ENCODE data around the gene ZNF597. TPM values are rescaled to one million over a fixed set of nuclear protein-coding genes. Genes with fewer than 3 reads are reported as not detected.

ZNF597 gene
- polyA plus RNA-seq, 4 donors = 0.45 to 3.8 (median 0.88) TPM

DNA sequence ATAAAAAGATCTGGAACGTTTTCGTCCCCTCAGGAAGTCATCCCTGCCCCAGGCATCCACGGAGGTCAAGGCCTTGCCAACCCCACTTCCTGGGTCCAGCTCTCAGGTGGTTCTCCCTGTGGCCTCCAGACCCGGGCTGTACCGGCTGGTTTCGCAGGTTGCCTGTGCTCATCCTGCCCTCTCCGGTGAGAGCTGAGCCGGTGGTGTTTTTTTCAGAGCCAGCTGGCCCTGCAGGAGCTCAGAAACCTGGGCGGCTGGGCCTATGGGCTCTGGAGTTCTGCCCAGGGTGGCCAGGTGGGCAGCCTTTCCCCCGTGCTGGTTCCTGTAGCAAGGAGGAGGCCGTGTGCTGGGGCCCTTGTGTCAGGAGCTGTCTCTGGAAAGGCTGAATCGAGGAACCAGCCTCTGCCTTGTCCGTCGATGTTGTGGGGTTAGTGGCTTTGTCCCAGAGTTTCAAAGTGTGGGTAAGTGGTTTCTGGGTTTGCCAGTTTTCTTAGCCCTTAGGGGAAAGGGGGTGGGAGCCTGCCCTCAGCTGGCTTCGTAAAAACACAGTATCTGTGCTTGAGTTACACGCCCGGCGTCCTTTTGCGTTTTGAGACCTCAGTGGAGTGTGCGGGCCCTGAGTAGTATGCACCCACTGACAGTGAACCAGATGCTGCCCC lies 28.3 kb upstream of the ZNF597 start:
- no peak for FAIRE-seq

DNA sequence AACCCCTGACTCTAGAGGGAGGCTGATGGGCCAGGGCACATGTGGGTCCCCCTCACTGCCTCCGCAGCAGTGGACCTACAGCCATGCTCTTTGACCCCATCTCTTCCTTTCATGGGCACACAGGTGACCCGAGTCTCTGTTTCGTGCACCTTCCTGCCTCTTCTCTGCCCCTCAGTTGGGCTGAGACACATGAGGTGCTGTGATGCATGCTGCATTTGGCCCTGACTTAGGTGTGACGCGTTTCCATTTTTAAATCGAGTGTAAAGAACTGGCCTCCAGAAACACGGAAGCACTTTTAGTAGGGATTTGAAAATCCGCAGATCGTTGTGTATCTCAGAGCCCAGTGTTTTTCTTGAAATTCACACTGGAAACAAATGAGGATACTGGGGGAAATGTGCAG lies 27.4 kb upstream of the ZNF597 start:
- H3K27me3 ChIP-seq (ENCODE audit: control insufficient read depth in 3 of 3, insufficient read depth in 3 of 3, low read length in 3 of 3) = no peaks in the 10 kb centered on the region
- H3K9me3 ChIP-seq (ENCODE audit: control insufficient read depth in 2 of 2, insufficient read depth in 1 of 2, low read depth in 1 of 2, low read length in 1 of 2) = no peaks in the 10 kb centered on the region
- no peak overlapping the region for H3K27ac ChIP-seq (ENCODE audit: low read depth in 1 of 3, low read length in 2 of 3)
- no peak overlapping the region for H3K4me3 ChIP-seq (ENCODE audit: low read depth in 1 of 3, low read length in 3 of 3)
- FAIRE-seq (no peak), DNase-seq (no peak)
- H3K36me3 ChIP-seq (ENCODE audit: control insufficient read depth in 3 of 3, insufficient read depth in 2 of 3, low read depth in 1 of 3, low read length in 3 of 3) = peaks cover 0 to 75% (median 2%) of the 10 kb centered on the region in 3 donors
- WGBS, 3 donors = 84 to 98% (median 87%) methylated on average over 9 of the region's 9 CpGs
- H3K4me1 ChIP-seq (ENCODE audit: control insufficient read depth in 3 of 3, insufficient read depth in 2 of 3, low read depth in 1 of 3, low read length in 2 of 3) = peaks cover 0 to 6% (median 3%) of the 10 kb centered on the region in 3 donors

More for the DNA sequence above, 28.3 kb upstream of the ZNF597 start:
- H3K27me3 ChIP-seq (ENCODE audit: control insufficient read depth in 3 of 3, insufficient read depth in 3 of 3, low read length in 3 of 3) = no peaks in the 10 kb centered on the region
- no peak overlapping the region for H3K27ac ChIP-seq (ENCODE audit: low read depth in 1 of 3, low read length in 2 of 3)
- no peak for DNase-seq
- H3K9me3 ChIP-seq (ENCODE audit: control insufficient read depth in 2 of 2, insufficient read depth in 1 of 2, low read depth in 1 of 2, low read length in 1 of 2) = no peaks in the 10 kb centered on the region
- peaks cover 0 to 72% (median 3%) of the 10 kb centered on the region in 3 donors for H3K36me3 ChIP-seq (ENCODE audit: control insufficient read depth in 3 of 3, insufficient read depth in 2 of 3, low read depth in 1 of 3, low read length in 3 of 3)
- 91 to 92% (median 91%) methylated on average over 20 of the region's 20 CpGs for WGBS, 3 donors
- H3K4me3 ChIP-seq (ENCODE audit: low read depth in 1 of 3, low read length in 3 of 3) = no peak overlapping the region
- H3K4me1 ChIP-seq (ENCODE audit: control insufficient read depth in 3 of 3, insufficient read depth in 2 of 3, low read depth in 1 of 3, low read length in 2 of 3) = peaks cover 0 to 8% (median 3%) of the 10 kb centered on the region in 3 donors

DNA sequence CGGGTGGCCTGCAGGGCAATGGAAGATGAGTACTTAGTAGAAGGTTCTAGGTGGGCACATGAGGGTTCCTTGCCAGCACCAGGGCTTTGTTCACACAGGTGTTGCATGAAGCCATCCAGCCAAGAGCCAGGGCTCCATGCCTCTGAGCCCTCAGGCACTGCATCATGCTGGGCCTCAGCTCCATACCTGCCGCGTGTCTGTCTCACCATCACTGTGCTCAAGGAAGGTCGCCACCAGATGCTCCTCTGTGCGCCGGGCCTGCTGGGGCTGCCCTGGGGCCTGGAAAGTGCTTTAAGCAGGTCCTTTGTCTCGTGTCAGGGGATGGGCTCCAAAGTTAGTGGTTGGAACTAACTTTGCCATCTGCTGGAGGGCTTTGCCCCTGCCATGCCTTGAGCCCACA lies 26.4 kb upstream of the ZNF597 start:
- WGBS, 3 donors = 86 to 91% (median 91%) methylated on average over 7 of the region's 7 CpGs
- DNase-seq (no peak), FAIRE-seq (no peak)
- Histone ChIP-seq H3K27me3 (ENCODE audit: control insufficient read depth in 3 of 3, insufficient read depth in 3 of 3, low read length in 3 of 3) (no peaks in the 10 kb centered on the region), H3K4me3 (ENCODE audit: low read depth in 1 of 3, low read length in 3 of 3) (no peak overlapping the region), H3K27ac (ENCODE audit: low read depth in 1 of 3, low read length in 2 of 3) (no peak overlapping the region), H3K9me3 (ENCODE audit: control insufficient read depth in 2 of 2, insufficient read depth in 1 of 2, low read depth in 1 of 2, low read length in 1 of 2) (no peaks in the 10 kb centered on the region), H3K36me3 (ENCODE audit: control insufficient read depth in 3 of 3, insufficient read depth in 2 of 3, low read depth in 1 of 3, low read length in 3 of 3) (peaks cover 0 to 76% (median 2%) of the 10 kb centered on the region in 3 donors), H3K4me1 (ENCODE audit: control insufficient read depth in 3 of 3, insufficient read depth in 2 of 3, low read depth in 1 of 3, low read length in 2 of 3) (no peaks in the 10 kb centered on the region)

- Histone ChIP-seq H3K36me3 (ENCODE audit: control insufficient read depth in 3 of 3, insufficient read depth in 2 of 3, low read depth in 1 of 3, low read length in 3 of 3) (peaks cover 0 to 68% (median 2%) of the 10 kb centered on the region in 3 donors), H3K9me3 (ENCODE audit: control insufficient read depth in 2 of 2, insufficient read depth in 1 of 2, low read depth in 1 of 2, low read length in 1 of 2) (no peaks in the 10 kb centered on the region), H3K27me3 (ENCODE audit: control insufficient read depth in 3 of 3, insufficient read depth in 3 of 3, low read length in 3 of 3) (no peaks in the 10 kb centered on the region), H3K4me3 (ENCODE audit: low read depth in 1 of 3, low read length in 3 of 3) (no peak overlapping the region), H3K27ac (ENCODE audit: low read depth in 1 of 3, low read length in 2 of 3) (no peak overlapping the region), H3K4me1 (ENCODE audit: control insufficient read depth in 3 of 3, insufficient read depth in 2 of 3, low read depth in 1 of 3, low read length in 2 of 3) (peaks cover 0 to 2% (median 0%) of the 10 kb centered on the region in 3 donors)
- DNase-seq (no peak), FAIRE-seq (no peak)
- 78 to 86% (median 85%) methylated on average over 15 of the region's 15 CpGs for WGBS, 3 donors
Observed at GRCh38 chr16:3468501-3468900, 25.2 kb upstream of the ZNF597 start.

- H3K36me3 ChIP-seq (ENCODE audit: control insufficient read depth in 3 of 3, insufficient read depth in 2 of 3, low read depth in 1 of 3, low read length in 3 of 3) = peaks cover 0 to 66% (median 2%) of the 10 kb centered on the region in 3 donors
- peaks cover 0 to 2% (median 0%) of the 10 kb centered on the region in 3 donors for H3K4me1 ChIP-seq (ENCODE audit: control insufficient read depth in 3 of 3, insufficient read depth in 2 of 3, low read depth in 1 of 3, low read length in 2 of 3)
- H3K27me3 ChIP-seq (ENCODE audit: control insufficient read depth in 3 of 3, insufficient read depth in 3 of 3, low read length in 3 of 3) = no peaks in the 10 kb centered on the region
- H3K9me3 ChIP-seq (ENCODE audit: control insufficient read depth in 2 of 2, insufficient read depth in 1 of 2, low read depth in 1 of 2, low read length in 1 of 2) = no peaks in the 10 kb centered on the region
- WGBS, 3 donors = 80 to 83% (median 81%) methylated on average over 4 of the region's 4 CpGs
- DNase-seq (no peak), FAIRE-seq (no peak)
- H3K4me3 ChIP-seq (ENCODE audit: low read depth in 1 of 3, low read length in 3 of 3) = no peak overlapping the region
- no peak overlapping the region for H3K27ac ChIP-seq (ENCODE audit: low read depth in 1 of 3, low read length in 2 of 3)
Observed at GRCh38 chr16:3467921-3468320, 24.6 kb upstream of the ZNF597 start.

DNA sequence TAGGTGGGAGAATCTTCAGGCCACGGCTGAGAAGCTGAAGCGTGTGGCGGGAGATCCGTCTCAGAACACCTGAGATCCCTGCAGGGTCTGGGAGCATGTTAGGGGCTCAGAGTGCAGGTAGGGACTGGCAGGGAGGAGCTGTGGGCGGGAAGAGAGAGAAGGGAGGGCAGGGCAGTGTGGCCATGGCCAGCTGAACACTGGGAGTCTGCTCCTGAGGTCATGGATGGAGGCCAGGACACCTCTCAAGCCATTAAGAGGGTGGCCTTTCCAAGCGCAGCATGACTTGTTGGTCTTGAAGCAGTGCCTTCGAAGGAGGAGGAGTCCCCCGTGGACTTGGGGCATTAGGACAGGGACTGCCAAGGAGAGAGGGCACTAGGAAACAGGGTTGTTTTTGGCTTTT lies 23.9 kb upstream of the ZNF597 start:
- FAIRE-seq (no peak), DNase-seq (no peak)
- Histone ChIP-seq H3K9me3 (ENCODE audit: control insufficient read depth in 2 of 2, insufficient read depth in 1 of 2, low read depth in 1 of 2, low read length in 1 of 2) (no peaks in the 10 kb centered on the region), H3K27ac (ENCODE audit: low read depth in 1 of 3, low read length in 2 of 3) (no peak overlapping the region), H3K4me3 (ENCODE audit: low read depth in 1 of 3, low read length in 3 of 3) (no peak overlapping the region), H3K4me1 (ENCODE audit: control insufficient read depth in 3 of 3, insufficient read depth in 2 of 3, low read depth in 1 of 3, low read length in 2 of 3) (peaks cover 0 to 5% (median 2%) of the 10 kb centered on the region in 3 donors), H3K27me3 (ENCODE audit: control insufficient read depth in 3 of 3, insufficient read depth in 3 of 3, low read length in 3 of 3) (no peaks in the 10 kb centered on the region), H3K36me3 (ENCODE audit: control insufficient read depth in 3 of 3, insufficient read depth in 2 of 3, low read depth in 1 of 3, low read length in 3 of 3) (peaks cover 0 to 64% (median 2%) of the 10 kb centered on the region in 3 donors)
- 91 to 99% (median 95%) methylated on average over 8 of the region's 8 CpGs for WGBS, 3 donors

GRCh38 chr16:3465911-3466584 lies 22.7 kb upstream of the ZNF597 start:
- no peak overlapping the region for H3K27ac ChIP-seq (ENCODE audit: low read depth in 1 of 3, low read length in 2 of 3)
- H3K4me1 ChIP-seq (ENCODE audit: control insufficient read depth in 3 of 3, insufficient read depth in 2 of 3, low read depth in 1 of 3, low read length in 2 of 3) = peaks cover 0 to 12% (median 6%) of the 10 kb centered on the region in 3 donors
- H3K4me3 ChIP-seq (ENCODE audit: low read depth in 1 of 3, low read length in 3 of 3) = no peak overlapping the region
- WGBS, 3 donors = 78 to 87% (median 84%) methylated on average over 21 of the region's 21 CpGs
- H3K9me3 ChIP-seq (ENCODE audit: control insufficient read depth in 2 of 2, insufficient read depth in 1 of 2, low read depth in 1 of 2, low read length in 1 of 2) = no peaks in the 10 kb centered on the region
- DNase-seq = no peak
- peaks cover 0 to 54% (median 2%) of the 10 kb centered on the region in 3 donors for H3K36me3 ChIP-seq (ENCODE audit: control insufficient read depth in 3 of 3, insufficient read depth in 2 of 3, low read depth in 1 of 3, low read length in 3 of 3)
- no peak for FAIRE-seq
- no peaks in the 10 kb centered on the region for H3K27me3 ChIP-seq (ENCODE audit: control insufficient read depth in 3 of 3, insufficient read depth in 3 of 3, low read length in 3 of 3)

GRCh38 chr16:3465301-3465700 lies 22.0 kb upstream of the ZNF597 start:
- FAIRE-seq = no peak
- Histone ChIP-seq H3K27ac (ENCODE audit: low read depth in 1 of 3, low read length in 2 of 3) (no peak overlapping the region), H3K36me3 (ENCODE audit: control insufficient read depth in 3 of 3, insufficient read depth in 2 of 3, low read depth in 1 of 3, low read length in 3 of 3) (peaks cover 0 to 48% (median 2%) of the 10 kb centered on the region in 3 donors), H3K4me3 (ENCODE audit: low read depth in 1 of 3, low read length in 3 of 3) (no peak overlapping the region), H3K27me3 (ENCODE audit: control insufficient read depth in 3 of 3, insufficient read depth in 3 of 3, low read length in 3 of 3) (no peaks in the 10 kb centered on the region), H3K4me1 (ENCODE audit: control insufficient read depth in 3 of 3, insufficient read depth in 2 of 3, low read depth in 1 of 3, low read length in 2 of 3) (peaks cover 0 to 18% (median 6%) of the 10 kb centered on the region in 3 donors), H3K9me3 (ENCODE audit: control insufficient read depth in 2 of 2, insufficient read depth in 1 of 2, low read depth in 1 of 2, low read length in 1 of 2) (no peaks in the 10 kb centered on the region)
- WGBS, 3 donors = 93 to 94% (median 93%) methylated on average over 12 of the region's 12 CpGs
- DNase-seq = no peak
